DLD1 (cell line): ENCODE results near the gene EIF4B.
"Not testable (repeated sequence)": the region's sequence is repeated elsewhere in the genome, so short reads cannot be mapped to it uniquely, and the experiment has no call there.

Experiments used
- in situ Hi-C: cut with HindIII; loops from 2 replicates; pipeline ENCODE4 v1.10.0; 2017; ENCODE audit warnings: low sequenced_read_pairs

Gene EIF4B

DNA sequence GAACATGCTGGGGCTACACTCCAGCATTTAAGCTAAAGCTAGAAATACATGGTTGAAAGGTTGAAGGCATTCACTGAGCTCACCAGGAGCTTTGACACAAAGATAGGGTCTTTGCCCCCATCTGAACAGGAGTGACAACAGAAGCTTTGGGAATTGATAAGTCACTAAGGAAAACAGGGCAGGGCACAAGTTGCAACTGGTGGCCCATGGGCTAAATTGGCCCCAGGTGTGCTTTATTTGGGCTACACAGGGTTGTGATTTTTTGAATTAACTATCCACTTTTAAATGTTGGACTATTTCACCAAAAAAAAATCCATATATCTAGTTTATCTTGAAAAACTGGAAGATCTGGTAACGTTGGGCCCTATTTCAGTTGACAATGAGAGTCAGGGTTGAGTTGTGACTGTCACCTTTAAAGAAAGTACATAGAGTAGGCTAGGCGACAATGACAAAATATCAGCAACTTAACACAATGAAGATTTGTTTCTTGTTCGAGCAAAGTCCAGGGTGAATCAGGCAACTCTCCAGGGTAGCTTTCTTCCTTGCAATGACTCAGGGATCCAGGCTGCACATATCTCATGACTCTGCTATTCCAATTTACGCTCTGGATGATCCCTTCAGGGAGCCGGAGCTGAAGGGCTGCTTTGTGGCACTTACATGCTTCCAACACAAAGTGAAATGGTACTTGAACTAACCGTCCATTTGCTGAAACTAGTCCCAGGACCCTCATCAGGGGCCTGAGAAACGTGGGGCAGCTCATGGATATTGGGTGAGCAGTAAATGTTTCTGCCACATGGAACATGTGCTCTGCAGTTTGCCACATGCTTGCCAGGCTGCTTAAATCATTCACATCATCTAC lies 13.3 kb upstream of the EIF4B start:
- in situ Hi-C loops: no loop called here

DNA sequence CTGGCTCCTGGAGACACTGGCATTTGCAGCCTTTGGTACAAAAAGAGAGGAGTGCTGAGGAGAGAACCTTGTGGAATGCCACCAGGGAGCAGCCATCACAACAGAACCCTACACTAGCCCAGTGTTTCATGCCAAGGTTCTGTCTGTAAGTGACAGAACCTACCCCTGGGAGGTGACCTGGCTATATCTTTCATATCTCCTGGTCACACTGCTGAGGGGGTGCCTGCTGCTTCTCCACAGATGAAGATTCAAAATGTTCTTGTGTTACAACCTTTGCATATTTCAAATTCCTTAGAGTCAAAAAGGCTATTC lies 12.7 kb upstream of the EIF4B start:
- in situ Hi-C loops: no loop called here

DNA sequence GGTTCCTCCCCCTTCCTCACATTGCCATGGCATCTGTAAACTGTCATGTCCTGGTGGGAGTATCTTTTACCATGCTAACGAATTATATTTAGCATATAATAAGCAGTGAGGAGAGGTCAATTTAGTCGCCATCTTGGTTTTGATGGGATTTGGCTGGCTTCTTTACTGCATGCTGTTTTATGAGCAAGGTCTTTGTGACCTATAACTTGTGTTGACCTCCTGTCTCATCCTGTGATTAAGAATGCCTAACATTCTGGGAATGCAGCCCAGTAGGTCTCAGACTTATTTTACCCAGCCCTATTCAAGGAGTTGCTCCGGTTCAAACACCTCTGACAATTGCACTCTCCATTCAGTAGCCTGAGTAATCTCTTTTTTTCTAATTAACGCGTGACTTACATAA lies 2.1 kb upstream of the EIF4B start:
- in situ Hi-C loops: no loop called here

DNA sequence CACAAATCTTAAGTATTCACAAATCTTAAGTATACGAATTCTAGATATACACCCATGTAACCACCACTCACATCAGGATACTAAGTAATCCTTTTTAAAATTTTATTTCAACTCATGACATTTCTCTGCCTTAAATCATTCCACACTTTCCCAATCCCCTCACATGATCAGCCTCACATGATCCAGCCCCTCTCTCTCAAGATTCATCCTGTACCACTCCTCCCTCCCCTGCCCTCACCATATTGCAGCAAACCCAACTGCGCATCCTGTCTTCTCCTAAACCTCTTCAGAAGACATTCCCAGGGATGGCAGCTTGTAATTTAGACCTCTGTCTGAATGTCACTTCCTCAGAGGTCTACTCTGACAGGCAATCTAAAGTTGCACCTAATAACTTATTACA lies 1.7 kb upstream of the EIF4B start:
- in situ Hi-C loops: no loop called here

DNA sequence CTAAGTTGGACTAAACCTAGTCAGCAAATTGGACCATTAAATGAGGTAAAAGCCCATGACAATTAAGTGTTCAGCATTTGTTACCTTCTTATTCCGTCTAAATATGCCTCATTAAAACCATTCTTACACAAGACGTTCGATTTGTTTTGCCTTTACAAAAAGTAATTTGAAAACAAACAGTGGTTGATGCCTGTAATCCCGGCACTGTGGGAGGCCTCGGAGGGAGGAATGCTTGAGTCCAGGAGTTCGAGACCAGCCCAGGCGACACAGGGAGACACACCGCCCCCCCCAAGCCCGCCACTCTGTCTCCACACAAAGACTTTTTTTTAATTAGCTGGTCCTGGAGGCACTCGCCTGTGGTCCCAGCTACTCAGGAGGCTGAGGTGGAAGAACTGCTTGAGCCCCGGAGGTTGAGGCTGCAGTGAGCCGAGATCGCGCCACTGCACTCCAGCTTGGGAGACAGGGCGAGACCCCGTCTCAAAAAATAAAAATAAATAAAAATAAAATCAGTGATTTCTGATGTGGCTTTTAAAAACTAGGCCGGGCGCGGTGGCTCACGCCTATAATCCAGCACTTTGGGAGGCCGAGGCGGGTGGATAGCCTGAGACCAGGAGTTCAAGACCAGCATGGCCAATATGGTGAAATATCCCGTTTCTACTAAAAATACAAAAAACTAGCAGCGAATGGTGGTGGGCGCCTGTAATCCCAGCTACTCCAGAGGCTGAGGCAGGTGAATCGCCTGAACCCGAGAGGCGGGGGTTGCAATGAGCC lies 856 bp upstream of the EIF4B start:
- in situ Hi-C loops: no loop called here

DNA sequence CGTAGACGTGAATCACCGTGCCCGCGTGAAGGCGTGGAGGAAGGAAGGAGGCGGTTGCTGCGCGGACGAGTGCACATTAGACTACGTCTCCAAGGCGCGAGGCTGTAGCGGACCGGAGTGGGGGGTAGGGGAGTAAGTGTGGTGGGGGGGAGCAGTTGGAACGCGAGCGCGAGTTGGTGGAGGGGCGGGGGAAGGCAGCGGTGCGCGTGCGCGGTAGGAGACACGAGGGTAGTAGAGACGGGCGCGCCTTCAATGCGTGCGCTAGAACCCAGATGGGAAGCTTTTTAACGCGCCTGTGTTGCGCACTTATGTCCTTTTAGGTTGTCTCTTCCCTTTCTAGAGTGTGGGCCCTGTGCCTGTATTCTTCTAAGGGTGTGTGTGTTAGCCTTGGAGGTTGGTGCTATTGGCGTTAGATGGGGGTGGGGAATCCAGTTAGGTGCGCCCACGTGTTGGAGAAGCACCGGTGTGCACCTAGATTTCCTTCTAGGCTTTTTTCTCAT lies 604 bp downstream of the EIF4B start:
- in situ Hi-C loops: no loop called here

DNA sequence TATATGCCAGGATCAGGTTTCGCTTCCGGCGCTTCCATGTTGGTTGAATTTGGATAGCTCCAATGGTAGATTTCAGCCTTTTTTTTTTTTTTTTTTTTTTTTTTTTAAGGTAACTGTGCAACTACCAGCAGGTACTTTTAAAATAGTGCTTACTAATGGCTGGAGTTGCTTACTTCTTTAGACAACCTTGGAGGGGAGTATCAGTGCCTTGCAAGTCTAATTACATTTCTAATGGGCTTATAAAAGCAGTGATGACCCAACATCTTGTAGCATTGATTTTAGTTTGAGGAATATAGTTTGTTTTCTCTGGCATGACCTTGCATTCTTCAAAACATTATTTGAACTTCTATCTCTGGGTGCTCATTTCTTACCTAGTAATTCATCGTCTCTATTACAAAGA lies 1.1 kb downstream of the EIF4B start:
- in situ Hi-C loops: no loop called here

DNA sequence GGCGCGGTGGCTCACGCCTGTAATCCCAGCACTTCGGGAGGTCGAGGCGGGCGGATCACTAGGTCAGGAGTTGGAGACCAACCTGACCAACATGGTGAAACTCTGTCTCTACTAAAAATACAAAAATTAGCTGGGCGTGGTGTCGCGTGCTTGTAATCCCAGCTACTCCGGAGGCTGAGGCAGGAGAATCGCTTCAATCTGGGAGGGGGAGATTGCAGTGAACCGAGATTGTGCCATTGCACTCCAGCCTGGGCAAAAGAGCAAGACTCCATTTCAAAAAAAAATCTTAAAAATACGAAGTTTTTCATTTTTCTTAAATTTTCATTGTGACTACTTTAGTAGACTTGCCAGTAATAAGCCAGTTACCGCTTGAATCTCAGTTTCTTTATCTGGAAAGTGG lies 2.5 kb downstream of the EIF4B start:
- in situ Hi-C loops: not testable (repeated sequence)

DNA sequence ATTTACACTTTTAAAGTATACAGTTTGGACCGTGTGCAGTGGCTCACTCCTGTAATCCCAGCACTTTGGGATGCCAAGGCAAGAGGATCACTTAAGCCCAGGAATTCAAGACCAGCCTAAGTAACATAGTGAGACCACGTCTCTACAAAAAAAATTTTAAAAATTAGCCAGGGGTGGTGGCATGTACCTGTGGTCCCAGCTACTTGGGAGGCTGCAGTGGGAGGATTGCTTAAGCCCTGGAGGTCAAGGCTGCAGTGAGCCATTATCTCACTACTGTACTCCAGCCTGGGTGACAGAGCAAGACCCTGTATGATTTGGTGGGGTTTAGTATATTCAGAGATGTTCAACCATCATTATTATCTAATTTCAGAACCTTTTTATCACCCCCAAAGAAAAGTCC lies 4.7 kb downstream of the EIF4B start:
- in situ Hi-C loops: no loop called here

DNA sequence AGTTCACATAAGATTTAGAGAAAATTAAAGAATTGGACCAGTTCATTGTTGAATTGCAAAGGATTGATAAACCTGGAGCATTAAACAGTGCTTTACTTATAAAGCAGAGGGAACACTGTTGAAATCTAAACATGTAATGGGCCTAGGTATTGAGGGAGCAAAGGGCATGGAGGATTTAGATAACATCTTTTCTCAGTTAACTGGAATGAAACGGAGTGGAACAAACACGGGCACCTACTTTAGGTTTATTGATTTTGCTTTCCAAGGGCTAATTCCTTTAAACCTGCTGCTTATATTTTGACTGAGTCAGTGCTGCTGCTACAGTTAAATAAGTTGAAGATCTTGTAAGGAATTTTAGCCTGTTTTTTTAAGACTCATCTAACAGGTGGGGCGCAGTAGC lies 5.6 kb downstream of the EIF4B start:
- in situ Hi-C loops: no loop called here

DNA sequence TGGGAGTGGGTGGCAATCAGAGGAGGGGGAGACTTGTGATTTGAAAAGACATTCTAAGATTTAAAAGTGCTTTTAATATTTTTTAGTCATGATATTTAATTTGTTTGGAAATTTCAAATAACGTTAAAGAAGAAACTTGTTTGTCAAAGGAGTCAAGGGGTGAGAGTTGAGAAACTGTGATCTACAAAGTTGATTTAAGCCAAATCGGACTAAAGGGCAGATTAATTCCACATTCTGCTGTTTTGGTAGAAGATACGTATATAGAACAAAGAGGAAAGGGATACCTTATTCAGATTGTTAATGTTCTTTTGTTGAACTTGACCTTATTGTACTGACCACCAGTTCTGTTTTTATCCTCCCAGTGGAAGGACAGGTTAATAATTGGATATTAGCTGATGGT lies 6.7 kb downstream of the EIF4B start:
- in situ Hi-C loops: no loop called here

DNA sequence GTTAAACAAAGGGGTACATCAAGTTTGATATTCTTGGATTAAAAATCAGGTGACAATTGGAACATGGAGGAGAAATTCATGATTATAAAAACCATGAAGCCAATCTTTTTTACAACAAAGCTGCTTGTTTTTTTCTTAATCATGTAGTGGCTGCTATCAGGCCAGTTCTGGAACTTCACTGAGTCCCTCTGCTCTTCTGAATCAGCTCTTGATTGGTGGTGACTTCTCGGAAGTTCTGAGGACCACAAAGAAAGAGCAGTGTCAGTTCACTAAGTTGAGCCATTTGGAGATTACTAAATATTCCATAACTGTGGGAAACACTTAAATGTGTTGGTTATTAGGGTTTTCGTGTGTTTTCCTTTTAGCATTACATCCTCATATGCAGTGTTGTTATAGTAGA lies 8.5 kb downstream of the EIF4B start:
- in situ Hi-C loops: no loop called here

DNA sequence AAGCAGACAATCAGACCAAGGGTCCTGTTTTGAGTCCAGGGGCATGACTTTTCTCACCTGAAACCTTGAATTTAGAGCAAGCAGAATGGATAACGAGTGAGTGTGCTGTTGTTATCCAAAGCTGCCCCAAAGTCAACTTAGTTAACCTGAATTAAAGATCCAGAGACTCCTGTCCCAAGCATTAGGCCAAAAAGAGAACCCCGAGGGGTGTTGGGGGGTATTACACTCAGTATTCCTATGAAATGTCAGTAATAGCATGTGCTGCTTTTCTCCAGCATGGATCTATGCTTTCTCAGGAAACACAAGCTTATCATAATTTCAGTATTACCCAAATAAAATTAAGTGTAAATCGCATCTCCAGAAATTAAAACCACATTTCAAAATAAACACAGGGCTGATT lies 19.0 kb downstream of the EIF4B start:
- in situ Hi-C loops: no loop called here

DNA sequence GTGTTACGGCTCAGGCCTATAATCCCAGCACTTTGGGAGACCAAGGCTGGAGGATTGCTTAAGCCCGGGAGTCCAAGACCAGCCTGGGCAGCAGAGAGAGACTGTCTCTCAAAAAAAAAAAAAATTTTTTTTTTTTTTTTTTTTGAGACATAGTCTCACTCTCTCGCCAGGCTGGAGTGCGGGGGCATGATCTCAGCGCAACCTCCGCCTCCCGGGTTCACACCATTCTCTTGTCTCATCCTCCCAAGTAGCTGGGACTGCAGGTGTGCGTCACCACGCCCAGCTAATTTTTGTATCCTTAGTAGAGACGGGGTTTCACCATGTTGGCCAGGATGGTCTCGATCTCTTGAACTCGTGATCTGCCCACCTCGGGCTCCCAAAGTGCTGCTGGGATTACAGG lies 20.8 kb downstream of the EIF4B start:
- in situ Hi-C loops: not testable (repeated sequence)

DNA sequence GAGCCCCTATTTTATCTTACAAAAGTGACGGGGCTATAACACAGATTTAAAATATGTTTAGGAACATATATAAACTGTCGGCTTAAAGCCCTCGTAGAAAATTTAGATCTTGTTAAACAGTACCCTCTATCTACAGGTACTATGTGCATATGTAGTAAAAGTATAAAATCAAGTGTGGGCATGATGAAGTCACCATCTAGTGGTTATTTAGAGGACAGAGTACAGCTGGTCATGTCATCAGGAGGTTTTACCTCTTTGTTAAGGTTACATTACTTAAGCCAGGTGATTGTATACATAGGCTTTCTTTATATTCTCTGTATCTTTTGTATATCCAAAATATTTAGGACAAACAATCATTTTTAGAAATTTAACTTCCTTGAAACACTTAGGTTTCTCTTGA lies 25.4 kb downstream of the EIF4B start:
- in situ Hi-C loops: no loop called here

DNA sequence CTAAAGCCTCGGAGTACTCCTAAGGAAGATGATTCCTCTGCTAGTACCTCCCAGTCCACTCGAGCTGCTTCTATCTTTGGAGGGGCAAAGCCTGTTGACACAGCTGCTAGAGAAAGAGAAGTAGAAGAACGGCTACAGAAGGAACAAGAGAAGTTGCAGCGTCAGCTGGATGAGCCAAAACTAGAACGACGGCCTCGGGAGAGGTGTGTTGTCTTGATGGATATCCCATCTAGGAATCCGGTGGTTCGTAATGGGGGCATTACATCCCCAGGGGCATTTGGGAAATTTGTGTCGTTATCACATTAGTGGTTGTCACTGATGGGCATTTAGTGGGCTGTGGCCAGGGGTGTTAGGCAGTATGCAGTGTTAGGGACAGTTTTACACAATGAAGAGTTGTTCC lies 27.6 kb downstream of the EIF4B start:
- in situ Hi-C loops: not testable (repeated sequence)

DNA sequence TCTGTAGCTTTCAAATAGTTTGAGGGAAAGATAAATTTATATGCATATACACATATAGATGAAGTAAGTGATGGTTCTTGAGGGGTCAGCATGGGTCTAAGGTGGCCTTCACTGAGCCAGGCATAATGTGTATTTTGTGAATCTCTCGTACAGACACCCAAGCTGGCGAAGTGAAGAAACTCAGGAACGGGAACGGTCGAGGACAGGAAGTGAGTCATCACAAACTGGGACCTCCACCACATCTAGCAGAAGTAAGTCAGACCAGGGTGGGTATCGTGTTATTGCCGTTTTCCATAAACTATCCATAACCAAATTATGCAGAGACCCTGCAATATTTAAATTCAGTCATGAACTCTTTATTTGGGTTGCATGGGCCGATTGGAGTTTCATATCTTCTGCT lies 28.2 kb downstream of the EIF4B start:
- in situ Hi-C loops: no loop called here

DNA sequence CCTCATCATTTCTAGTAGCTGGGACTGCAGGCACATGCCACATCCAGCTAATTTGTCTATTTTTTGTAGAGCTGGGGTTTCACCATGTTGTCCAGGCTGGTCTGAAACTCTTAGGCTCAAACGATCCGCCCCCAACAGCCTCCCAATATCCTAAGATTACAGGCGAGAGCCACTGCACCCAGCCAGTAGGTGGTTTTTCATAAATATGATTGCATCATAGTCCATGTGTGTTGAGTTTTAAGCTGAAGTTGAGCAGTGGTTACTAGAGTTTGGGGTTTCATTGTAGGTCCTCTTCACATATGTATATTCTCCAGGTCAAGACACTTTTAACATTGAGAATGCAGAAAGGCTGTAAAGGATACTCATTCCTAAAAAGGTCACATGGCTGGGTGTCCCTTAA lies 30.5 kb downstream of the EIF4B start:
- in situ Hi-C loops: no loop called here

DNA sequence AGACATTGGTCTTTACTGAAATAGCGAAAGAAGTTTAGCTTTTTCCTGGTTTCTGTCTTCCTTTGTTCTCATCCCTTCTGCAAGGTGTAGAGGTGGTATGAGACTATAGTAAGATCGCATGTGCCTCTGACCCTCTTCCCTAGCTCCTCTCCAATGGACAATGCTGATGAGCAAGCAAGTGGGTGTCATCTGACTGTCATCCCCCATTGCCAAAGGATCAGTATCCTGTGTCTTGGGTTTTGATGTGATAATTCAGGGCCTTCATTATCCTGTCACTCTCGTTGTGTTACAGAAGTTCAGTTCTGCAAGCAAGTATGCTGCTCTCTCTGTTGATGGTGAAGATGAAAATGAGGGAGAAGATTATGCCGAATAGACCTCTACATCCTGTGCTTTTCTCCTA lies 33.6 kb downstream of the EIF4B start:
- in situ Hi-C loops: no loop called here

DNA sequence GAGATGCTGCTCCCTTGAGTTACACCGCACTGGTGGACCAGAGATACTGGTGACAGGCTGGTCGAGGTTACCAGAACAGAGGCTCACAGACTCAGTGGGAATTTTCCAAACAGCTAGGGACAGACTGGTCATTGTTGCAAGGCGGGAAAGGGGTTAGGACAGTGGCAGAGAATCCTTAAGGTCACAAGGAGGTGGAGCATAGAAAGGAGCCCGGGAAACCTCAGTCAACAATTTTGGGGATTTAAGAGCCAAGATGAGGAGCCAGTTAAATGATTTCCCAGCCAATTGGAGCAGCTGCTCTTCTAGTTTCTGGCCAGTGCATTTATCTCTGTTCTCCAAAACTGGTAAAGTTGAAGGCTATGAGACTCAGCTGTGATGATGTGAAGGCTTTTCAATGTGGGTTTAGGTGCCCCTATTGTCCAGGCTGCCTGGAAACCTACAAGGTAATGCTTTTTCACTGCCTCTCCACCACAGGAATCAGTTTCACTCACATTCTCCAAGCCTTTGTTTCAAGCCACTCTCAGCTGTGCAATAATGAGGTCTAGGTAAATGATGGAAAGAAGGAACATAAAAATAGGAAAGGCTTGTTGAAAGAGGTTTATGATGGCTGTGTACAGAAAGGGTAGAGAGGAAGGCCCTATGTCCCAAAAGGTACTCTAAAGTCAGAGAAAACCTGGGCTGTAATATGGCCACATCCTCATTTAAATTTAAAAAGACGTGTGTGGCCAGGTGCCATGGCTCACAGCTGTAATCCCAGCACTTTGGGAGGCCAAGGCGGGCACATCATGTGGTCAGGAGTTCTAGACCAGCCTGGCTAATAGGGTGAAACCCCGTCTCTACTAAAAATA lies 36.6 kb downstream of the EIF4B start:
- in situ Hi-C loops: no loop called here

DNA sequence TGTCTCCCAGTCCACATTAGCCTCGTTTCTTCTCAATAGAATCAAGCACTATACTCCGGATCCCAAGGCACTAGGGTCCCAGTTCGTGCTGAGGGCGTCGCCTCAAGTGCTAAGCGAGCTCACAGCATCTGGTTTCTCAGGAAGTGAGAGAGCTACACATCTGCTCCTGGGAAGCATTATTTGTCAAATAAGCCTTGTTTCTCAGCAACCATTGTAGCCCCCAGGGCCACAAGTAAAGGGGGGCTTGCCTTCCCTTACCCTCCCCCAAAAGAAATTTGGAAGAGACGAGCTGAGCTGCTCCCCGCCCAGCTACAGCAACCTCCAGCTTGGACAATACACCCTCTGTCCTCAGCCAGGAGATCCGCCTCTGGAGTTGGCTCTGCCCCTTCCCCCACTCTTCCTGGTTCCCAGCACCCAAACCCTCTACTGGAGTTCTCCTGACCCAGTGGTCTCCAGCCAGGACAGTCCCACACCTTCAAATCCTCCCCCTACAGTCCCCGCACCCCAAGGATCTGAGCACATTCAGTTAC lies 37.9 kb downstream of the EIF4B start:
- in situ Hi-C loops: no loop called here
